Ovary (tissue), 9 donors: Measurements from ENCODE around the gene TTC28. TPM values are rescaled to one million over a fixed set of nuclear protein-coding genes. Genes with fewer than 3 reads are reported as not detected.

Source experiments
- DNase-seq, 5 donors: peaks; one replicate each; pipeline ENCODE4 v3.0.0-alpha.2; 2019 to 2020
- H3K27ac ChIP-seq, 2 donors: fragments of 200-600 bp; one replicate each; pipeline versions ENCODE4 v1.5.1 to v1.8.0; 2019 to 2022
- H3K27me3 ChIP-seq: fragments of 200-600 bp; one replicate; pipeline ENCODE4 v1.8.0; 2022
- H3K36me3 ChIP-seq: fragments of 200-600 bp; sonication (generic); one replicate; pipeline ENCODE4 v1.5.1; 2019
- H3K4me1 ChIP-seq: one replicate; pipeline ENCODE4 v1.8.1; 2013; ENCODE audit warnings: mild to moderate bottlenecking, moderate library complexity; ENCODE audit not compliant: insufficient read depth
- H3K4me3 ChIP-seq: fragments of 200-600 bp; sonication (generic); one replicate; pipeline ENCODE4 v1.5.1; 2017
- H3K9me3 ChIP-seq, 2 donors: fragments of 200-600 bp in 1 of 2; sonication (generic) in 1 of 2; one replicate each; pipeline versions ENCODE4 v1.5.1 to v1.8.1; 2013 to 2019; ENCODE audit warnings: mild to moderate bottlenecking in 1 of 2, moderate library complexity in 1 of 2
- EP300 ChIP-seq: sonication (generic); formaldehyde crosslinking; IDR thresholded peaks from one replicate; pipeline ENCODE4 v1.6.1; 2017; ENCODE audit warnings: antibody characterized with exemption
- POLR2A ChIP-seq: fragments of 450-650 bp; IDR thresholded peaks from one replicate; pipeline ENCODE4 v1.6.1; 2017; ENCODE audit warnings: antibody characterized with exemption, mild to moderate bottlenecking, moderate library complexity
- WGBS, 3 donors: extraction: QIAGEN DNeasy Blood & Tissue Kit in 1 of 3; methylation state at CpG; one replicate each; pipeline versions ENCODE4 v1.1.5 to v1.1.7; 2013 to 2017; 5-methylcytosine and 5-hydroxymethylcytosine counted together
- intact Hi-C, 4 donors: fragments of 100-400 bp; cut with DNase I; formaldehyde crosslinking; loops; one replicate each; pipeline versions ENCODE4 v1.11.0 to v1.15.1; 2022 to 2023
- polyA plus RNA-seq, 2 donors: library from polyadenylated mRNA; stranded (reverse); fragments of 200-250 nt in 1 of 2; fragments of 350-450 nt in 1 of 2; fragmentation: Illumina TruSeq in 1 of 2; extraction: RNeasy Lipid Tissue Mini Kit (QIAGEN cat#74804) in 1 of 2; gene quantifications; one replicate each; pipeline ENCODE4 v1.2.3, GENCODE V29; 2013 to 2014
- total RNA-seq, 7 donors: library from RNA; depleted of rRNA in 2 of 7; stranded (reverse); fragments of >200 nt in 2 of 7; fragmentation: NEBNext Ultra II Directional in 3 of 7; extraction: Animal tissue kit (Norgen Biotek cat#: 25700) in 3 of 7; gene quantifications; one replicate each; pipeline versions ENCODE4 v1.1.0 to v1.2.4, GENCODE V29; 2016 to 2023
- TF ChIP-seq, protein P1 (sequence below), 3 donors: fragments of 450-650 bp in 2 of 3; fragments of 200-600 bp in 1 of 3; IDR thresholded peaks; one replicate each; pipeline versions ENCODE4 v1.5.1 to v1.8.0; 2016 to 2022; ENCODE audit warnings: antibody characterized with exemption in 3 of 3, mild to moderate bottlenecking in 1 of 3
- donor health status: DM: no; HTN: no; CAD: no; lungs with moderate emphysema.
- donor health status: DM: no; HTN: no; CAD: no.
- donor health status: Bipolar disorder and iron deficiency.
- donor health status: DM: yes; HTN: yes; CAD: no.
- donor health status: DM: no; HTN: no; CAD: no.
- donor health status: DM: yes; HTN: yes; CAD: no.

Gene TTC28
- total and polyA plus RNA-seq, 9 donors, result 16.7 to 127 (median 72.9) TPM

DNA sequence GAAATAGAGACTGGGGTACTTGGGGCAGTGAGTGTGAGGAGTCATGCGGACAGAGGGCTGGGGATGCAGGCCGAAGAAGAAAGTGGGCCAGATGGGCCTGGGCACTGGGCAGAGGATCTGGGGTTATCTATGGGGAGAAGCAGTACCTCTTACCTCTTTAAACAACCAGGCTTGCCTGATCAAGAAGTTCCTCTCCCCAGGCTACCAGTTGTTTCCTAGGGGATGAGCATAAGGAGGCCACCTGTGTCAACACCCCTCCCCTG, 662.2 kb downstream of the TTC28 start:
- Histone ChIP-seq H3K9me3 (no peaks in the 10 kb centered on the region), H3K27ac (no peak overlapping the region), H3K4me1 (peaks cover 12% of the 10 kb centered on the region), H3K27me3 (no peaks in the 10 kb centered on the region), H3K4me3 (no peak overlapping the region), H3K36me3 (no peaks in the 10 kb centered on the region)
- intact Hi-C loops, result loop anchor here in 1 of 4 donors (10.0 kb wide), 1 partner anchor 817 kb away; no protein-coding TSS in a partner anchor
- no peak for DNase-seq
- TF ChIP-seq EP300, result no peak
- 93 to 96% (median 94%) methylated on average over 2 of the region's 2 CpGs for WGBS, 3 donors

DNA sequence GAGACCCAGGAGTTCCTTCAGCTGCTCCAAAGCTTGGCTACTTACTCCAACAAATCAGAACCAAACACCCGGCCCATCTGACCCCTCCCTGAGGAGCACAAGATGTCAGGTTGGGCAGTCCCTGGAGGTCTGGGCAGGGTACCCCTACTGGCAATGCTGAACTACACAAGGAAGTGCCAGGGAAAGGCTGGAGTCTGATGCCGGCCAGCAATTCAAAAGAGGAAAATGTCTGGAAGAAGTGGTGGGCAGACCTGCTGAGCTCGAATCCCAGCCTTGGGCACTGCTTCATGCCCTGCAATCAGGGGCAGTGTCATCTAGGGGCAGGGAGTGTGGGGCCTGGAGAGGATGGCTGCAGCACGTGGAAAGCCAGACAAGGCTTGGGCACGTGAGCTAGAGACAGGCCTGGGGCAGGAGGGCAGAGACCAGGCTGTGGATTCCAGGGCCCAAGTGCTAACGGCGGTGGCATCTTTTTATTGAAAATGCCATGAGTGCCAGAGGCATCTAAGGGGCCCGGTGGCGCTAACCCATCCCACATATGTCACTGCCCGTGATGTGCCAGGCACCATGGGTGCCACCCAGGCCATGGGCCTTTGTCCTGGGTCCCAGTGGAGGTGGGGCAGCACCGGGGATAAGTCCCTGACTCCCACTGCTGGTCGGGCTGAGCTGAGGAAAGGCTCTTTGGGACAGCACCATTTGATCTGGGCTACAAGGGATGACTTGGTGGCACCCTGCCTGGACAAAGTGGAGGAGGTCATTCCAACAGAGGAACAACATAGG, 662.7 kb downstream of the TTC28 start:
- Histone ChIP-seq H3K36me3 (no peaks in the 10 kb centered on the region), H3K27ac (no peak overlapping the region), H3K9me3 (no peaks in the 10 kb centered on the region), H3K4me1 (peaks cover 12% of the 10 kb centered on the region), H3K4me3 (no peak overlapping the region), H3K27me3 (no peaks in the 10 kb centered on the region)
- intact Hi-C loops, result loop anchor here in 1 of 4 donors (10.0 kb wide), 1 partner anchor 818 kb away; no protein-coding TSS in a partner anchor
- TF ChIP-seq POLR2A (no peak), EP300 (no peak)
- TF ChIP-seq, protein P1, sequence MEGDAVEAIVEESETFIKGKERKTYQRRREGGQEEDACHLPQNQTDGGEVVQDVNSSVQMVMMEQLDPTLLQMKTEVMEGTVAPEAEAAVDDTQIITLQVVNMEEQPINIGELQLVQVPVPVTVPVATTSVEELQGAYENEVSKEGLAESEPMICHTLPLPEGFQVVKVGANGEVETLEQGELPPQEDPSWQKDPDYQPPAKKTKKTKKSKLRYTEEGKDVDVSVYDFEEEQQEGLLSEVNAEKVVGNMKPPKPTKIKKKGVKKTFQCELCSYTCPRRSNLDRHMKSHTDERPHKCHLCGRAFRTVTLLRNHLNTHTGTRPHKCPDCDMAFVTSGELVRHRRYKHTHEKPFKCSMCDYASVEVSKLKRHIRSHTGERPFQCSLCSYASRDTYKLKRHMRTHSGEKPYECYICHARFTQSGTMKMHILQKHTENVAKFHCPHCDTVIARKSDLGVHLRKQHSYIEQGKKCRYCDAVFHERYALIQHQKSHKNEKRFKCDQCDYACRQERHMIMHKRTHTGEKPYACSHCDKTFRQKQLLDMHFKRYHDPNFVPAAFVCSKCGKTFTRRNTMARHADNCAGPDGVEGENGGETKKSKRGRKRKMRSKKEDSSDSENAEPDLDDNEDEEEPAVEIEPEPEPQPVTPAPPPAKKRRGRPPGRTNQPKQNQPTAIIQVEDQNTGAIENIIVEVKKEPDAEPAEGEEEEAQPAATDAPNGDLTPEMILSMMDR (IDR thresholded peaks at IDR 0.05), result no peak
- WGBS, 3 donors, result 86 to 91% (median 90%) methylated on average over 12 of the region's 12 CpGs
- DNase-seq, result peak; percentile 9 to 33 (median 17)

DNA sequence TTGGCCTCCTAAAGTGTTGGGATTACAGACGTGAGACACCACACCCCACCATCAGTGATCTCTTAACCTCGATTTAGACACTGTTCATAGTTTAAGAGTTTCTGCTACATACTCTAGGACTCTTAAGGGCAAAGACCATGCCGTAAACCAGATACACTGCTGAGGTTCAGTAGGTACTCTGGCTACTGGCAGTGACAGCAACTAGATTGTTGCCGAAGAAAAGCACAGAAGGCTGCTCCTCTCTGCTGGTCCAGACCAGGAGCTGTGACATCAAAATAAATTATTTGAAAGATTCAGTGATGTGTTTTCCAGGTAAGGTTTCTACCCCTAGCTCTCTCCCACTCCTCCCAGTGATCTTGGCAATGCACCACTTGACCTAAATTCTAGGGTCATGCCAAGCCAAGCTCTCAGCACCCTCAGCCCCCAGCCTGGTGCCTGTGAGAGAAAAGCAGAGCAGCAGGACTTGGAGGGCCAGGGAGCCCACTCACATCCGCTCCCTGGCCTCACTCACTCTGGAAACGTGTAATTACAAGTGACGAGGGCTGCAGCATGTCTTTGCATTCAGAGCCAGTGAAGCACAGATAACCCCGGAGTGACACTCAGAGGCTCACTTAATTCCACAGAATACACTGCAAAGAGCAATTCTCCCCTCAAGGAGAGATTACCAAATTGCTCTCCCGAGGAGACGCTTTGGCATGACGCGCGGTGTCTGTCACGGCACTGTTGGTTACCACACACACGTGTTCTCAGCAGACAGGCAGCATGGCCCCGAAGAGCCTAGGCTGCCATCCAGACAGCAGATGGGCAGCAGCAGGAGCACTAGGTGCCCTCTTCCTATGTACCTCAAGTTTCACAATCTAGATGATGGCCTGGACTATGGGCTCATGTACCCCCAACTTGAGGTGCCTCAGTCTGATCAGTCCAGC, 663.7 kb downstream of the TTC28 start:
- no peak overlapping the region for H3K27ac ChIP-seq
- no peak overlapping the region for H3K4me3 ChIP-seq
- peaks cover 7% of the 10 kb centered on the region for H3K4me1 ChIP-seq
- H3K36me3 ChIP-seq, result no peaks in the 10 kb centered on the region
- WGBS, 3 donors, result 86 to 89% (median 89%) methylated on average over 16 of the region's 16 CpGs
- no peaks in the 10 kb centered on the region for H3K27me3 ChIP-seq
- peak in 4 of 5 donors; percentile 13 to 25 (median 20) for DNase-seq
- intact Hi-C loops, result loop anchor here in 1 of 4 donors (10.0 kb wide), 1 partner anchor 819 kb away; no protein-coding TSS in a partner anchor
- H3K9me3 ChIP-seq, result no peaks in the 10 kb centered on the region
- TF ChIP-seq EP300 (no peak), POLR2A (no peak)
- TF ChIP-seq, protein P1 (IDR thresholded peaks at IDR 0.05), result no peak

DNA sequence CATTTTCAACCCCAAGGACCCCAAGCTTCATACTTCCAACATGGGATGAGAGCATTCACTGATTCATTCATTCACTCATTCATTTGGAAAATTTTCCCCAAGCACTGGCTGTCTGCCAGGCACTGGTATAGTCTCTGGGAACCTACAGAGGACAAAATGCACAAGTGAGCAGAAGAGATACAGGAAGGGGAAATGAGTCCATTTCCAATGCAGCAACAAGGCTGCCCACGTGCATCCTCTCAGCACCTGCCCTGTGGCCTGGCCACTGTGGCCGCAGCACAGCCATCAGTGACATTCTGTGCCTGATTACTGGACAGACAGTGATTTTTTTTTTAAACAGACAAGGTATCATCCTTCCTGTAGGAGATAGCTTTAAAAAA, 664.6 kb downstream of the TTC28 start:
- Histone ChIP-seq H3K4me3 (no peak overlapping the region), H3K36me3 (no peaks in the 10 kb centered on the region), H3K27ac (no peak overlapping the region), H3K27me3 (no peaks in the 10 kb centered on the region), H3K4me1 (no peaks in the 10 kb centered on the region), H3K9me3 (no peaks in the 10 kb centered on the region)
- intact Hi-C loops, result loop anchor here in 1 of 4 donors (10.0 kb wide), 1 partner anchor 820 kb away; no protein-coding TSS in a partner anchor
- TF ChIP-seq, protein P1 (IDR thresholded peaks at IDR 0.05), result no peak
- TF ChIP-seq POLR2A (no peak), EP300 (no peak)
- 77 to 87% (median 80%) methylated on average over 2 of the region's 2 CpGs for WGBS, 3 donors
- peak in 2 of 5 donors; percentile 28 to 30 for DNase-seq
